GM18526 (cell line): ENCODE results near the gene COX19.

Source experiments
- POLR2A ChIP-seq: IDR thresholded peaks from 3 replicates; pipeline ENCODE4 v1.6.1; 2011; ENCODE audit not compliant: insufficient read length; ENCODE audit errors: extremely low read depth

COX19 gene

DNA sequence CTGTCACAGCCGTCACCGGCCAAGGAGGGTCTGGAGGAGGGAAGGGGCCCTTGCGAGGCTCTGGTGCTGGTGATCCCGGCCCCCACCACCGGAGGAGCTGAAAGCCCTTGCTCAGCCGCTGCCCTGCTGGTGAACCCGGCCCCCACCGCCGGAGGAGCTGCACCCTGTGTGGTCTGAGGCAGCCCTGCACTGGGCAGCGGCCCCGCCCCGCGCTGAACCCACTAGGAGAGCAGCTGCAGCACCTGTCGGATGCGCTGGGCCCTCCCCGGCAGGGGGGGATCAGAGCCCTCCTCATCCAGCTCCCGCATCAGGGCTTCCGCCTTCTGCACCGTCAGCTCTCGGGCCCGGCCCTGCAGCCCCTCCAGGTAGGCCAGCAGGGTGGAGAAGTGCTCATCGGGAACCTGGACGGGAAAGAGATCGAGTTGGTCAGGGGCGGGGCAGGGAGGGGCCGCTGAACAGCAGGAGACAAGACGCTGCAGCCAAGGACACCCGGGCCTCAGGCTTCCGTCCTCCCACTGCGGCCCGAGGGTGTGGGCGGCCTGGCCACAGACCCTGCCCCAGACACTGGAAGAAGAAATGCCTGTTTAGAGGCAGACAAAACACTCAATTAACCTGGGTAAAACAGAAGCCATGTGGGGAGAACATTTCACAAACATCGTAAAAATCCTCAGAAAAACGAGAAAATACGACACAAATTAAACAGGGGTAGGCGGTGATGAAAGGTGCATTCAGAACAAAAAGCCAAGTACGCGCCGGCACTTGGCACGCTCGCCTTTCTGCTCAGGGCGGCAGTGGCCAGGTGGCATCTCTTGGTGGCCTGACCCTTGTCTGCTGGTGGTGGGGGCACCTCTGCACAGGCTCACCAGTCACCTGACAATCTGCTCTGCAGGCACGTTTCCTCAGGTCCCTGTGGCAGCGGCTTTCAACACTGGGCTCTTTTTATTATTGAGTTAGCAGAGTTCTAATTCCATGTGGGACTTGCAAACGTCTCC is 22.4 kb upstream of the COX19 start:
- no peak for TF ChIP-seq POLR2A

DNA sequence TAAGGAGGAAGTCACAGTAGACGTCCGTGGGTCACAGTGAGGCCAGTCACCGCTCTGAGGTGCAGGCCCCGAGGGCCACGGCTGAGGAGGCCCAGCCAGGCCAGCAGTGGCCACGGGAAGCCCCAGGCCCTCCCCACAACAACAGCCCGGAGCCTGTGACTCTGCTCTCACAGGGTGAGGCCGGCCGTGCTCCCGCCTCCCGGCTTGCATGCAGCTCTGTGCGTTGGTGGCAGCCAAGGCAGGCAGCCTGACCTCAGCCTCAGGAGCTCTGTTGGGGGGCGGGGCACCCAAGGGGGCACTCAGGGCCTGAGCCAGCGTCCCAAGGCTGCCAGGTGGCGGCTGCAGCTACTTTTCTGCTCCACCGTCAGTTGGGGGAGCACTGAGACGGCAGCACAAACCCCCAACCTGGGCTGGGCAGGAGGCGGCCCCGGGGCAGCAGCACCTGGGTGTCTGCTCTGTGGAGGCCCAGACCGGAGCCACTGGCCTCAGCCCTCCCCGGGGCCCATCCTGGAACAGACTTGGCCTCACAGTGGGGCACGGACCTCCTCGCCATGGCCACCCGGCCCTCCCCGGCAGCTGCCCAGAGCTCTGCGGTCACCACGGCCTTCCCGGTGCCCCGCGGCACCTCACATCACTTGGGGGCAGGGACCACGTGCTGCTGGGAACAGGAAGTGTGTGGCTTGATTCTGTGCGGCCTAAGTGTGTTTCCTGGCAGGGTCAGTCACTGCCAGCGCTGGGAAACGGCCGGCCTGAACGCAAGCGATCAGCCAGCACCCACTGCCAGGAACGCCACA is 20.9 kb upstream of the COX19 start:
- no peak for TF ChIP-seq POLR2A

DNA sequence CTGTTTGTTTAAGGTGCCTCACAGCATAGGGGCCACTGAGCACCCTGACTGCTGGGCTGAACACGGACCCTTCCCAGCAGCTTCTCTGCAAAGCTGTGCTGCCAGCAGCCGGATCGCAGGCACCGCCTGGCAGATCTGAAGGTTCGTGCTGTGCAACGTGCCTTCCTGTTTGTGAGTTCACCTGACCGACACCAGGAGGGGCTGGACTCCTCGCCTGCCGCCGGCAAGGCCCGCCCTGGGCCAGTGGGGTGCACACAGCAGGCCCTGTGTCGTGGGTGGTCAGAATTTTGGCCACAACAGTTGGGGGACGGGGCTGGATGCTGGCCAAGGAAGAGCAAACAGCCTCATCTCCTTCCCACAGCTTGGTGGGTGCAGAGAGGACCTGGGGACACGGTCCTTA is 20.2 kb upstream of the COX19 start:
- TF ChIP-seq POLR2A = no peak

DNA sequence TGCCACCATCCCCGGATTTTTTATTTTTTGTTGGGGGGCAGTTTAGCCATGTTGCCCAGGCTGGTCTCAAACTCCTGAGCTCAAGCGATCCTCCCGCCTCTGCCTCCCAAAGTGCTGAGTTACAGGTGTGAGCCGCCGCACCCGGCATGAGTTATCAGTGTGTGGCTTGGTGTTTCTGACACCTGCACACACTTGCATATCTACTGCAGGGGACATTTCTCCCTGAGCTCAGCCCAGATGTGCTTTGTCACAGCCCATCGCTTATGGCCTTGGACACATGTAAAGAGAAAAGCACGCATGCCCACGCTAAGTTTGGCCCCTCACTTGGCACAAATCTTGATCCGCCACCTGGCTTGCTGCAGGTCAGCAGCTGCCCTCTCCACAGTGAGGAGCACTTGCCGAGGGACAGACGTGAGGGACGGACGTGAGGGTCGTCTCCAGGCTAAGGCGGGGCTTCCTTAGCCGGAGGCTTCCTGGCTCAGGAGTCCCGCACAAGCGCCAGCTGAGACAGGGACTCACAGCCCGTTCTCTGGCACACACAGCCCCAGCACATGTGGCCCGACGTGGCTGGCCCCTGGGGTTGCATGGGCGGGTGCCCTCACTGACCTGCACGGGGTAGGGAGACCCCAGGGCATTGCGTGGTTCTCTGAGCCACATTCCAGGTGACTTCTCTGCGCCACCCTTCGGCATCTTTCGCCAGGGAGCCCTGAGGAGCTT is 19.4 kb upstream of the COX19 start:
- no peak for TF ChIP-seq POLR2A

GRCh38 chr7:992709-993607 is 17.6 kb upstream of the COX19 start:
- no peak for TF ChIP-seq POLR2A

DNA sequence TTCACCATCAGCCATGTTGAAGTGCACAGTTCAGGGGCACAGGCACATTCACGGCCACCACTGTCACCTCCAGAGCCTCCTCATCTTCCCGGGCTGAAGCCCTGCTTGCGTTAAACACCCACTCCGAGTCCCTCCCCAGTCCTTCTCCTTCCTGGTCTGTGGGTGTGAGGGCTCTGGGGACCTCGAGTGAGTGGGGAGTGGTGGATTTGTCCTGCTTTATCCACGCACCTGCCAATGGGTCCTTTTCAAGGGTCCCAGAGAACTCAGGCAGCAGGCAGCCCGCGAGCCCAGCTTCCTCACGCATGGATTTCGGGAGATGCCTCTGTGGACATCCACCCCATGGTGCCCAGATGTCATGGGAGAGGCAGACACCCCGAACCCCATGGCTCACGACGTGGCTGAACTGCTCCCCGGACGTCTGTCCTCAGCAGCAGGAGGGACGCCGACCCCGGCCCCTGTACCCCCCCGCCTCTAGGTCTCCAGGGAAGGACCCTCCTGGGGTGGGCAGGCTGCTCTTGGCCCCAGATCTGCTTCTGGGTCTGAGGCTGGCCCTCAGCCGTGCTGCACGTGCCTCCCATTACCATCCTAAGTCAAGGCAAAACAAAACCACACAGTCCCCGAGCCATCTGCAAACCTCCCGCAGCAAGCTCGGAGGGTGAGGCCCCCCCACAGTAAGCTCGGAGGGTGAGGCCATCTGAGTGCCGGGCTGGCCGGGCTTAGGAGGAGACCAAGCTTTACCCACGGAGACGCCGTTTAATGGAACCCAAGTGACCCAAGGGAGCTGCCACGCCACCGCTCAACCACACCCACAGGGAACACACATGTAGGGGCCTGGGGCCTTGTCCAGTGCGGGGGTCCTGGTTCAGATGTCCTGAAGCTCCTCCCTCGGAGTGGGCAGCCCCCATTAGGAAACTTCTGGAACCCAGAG is 16.6 kb upstream of the COX19 start:
- no peak for TF ChIP-seq POLR2A

GRCh38 chr7:990933-991728 is 15.8 kb upstream of the COX19 start:
- no peak for TF ChIP-seq POLR2A

- no peak for TF ChIP-seq POLR2A
These were observed 15.1 kb upstream of the COX19 start for GRCh38 chr7:990352-990932.

DNA sequence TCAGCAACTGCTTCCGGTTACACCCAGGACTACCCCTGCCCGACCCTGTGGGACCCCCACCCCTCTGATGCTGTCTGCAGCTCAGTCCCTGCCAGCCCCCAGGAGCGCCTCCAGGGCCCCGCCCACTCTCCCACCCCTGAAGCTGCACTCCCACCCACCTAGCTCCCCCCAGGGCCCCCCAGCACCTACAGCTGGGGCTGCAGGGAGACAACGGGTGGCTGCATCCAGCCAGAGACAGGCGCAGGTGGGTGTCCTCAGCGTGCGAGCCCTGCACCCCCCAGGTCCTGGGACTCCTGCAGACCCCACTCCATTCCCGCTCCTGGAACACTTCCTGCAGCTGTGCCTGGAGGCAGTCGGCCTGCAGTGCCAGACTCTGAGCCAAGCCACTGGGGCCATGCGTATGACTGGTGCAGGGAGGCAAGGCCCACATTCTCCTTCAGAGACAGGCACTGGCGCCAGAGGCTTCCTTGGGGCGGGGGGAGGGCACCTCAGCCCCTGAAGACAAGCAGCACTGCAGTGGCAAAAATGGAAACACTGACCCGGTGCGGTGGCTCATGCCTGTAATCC is 13.7 kb upstream of the COX19 start:
- TF ChIP-seq POLR2A = no peak

DNA sequence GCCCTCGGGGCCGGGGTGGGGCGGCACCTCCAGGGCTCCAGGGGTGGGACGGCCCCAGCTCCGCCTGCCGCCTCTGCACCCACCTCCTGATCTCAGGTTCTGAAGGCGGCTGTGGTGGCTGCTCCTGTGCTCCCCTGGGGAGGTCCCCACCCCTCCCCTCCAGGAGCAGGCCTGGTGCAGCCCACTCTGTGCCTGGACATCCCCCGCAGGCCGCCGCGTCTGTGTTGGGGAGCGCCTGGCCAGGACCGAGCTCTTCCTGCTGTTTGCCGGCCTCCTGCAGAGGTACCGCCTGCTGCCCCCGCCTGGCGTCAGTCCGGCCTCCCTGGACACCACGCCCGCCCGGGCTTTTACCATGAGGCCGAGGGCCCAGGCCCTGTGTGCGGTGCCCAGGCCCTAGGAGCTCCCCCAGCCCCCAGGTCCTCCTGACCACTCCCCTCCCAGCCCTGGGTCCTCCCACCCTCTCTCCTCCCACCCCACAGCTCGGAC is 13.1 kb upstream of the COX19 start:
- no peak for TF ChIP-seq POLR2A

DNA sequence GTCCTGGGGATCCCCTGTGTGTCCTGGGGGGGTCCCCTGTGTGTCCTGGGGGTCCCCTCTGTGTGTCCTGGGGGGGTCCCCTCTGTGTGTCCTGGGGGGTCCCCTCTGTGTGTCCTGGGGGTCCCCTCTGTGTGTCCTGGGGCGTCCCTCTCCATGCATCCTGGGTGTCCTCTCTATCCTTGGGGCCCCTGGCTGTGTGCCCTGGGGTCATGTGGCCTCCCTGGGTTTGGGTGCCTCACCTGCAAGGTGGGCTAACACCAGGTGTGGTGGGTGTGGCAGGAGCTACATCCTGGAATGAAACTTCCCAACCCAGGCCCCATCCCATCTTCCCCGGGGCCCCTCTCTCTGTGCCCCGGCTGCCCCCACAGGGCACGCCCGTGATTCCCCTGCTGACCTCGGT is 12.6 kb upstream of the COX19 start:
- TF ChIP-seq POLR2A = no peak
